ENCODE measurements around the gene CHTOP. TPM values are rescaled to one million over a fixed set of nuclear protein-coding genes. Genes with fewer than 3 reads are reported as not detected.

The CHTOP gene
- total RNA-seq, 2 donors from 2014 or later = 38.2 to 50.1 TPM

- H3K9me3 ChIP-seq = no peaks in the 10 kb centered on the region
- H3K36me3 ChIP-seq = peaks cover 16% of the 10 kb centered on the region
- H3K27ac ChIP-seq = peak overlapping the region; percentile 91 to 93
- H3K4me3 ChIP-seq = peak overlapping the region in 1 of 2 donors; percentile 38
- no peak for DNase-seq (ENCODE audit: low spot score)
- H3K27me3 ChIP-seq = no peaks in the 10 kb centered on the region
- no peak for TF ChIP-seq CTCF (IDR thresholded peaks at IDR 0.05)
- peaks cover 0 to 42% of the 10 kb centered on the region in 2 donors for H3K4me1 ChIP-seq
These were observed 26.5 kb upstream of the CHTOP start for GRCh38 chr1:153607381-153607780.

- peak overlapping the region; percentile 28 to 38 for H3K4me3 ChIP-seq
- H3K9me3 ChIP-seq = no peaks in the 10 kb centered on the region
- H3K4me1 ChIP-seq = peaks cover 0 to 45% of the 10 kb centered on the region in 2 donors
These were observed 25.7 kb upstream of the CHTOP start for GRCh38 chr1:153608089-153608682.

GRCh38 chr1:153608742-153609584, 24.9 kb upstream of the CHTOP start:
- Histone ChIP-seq H3K27me3 (no peaks in the 10 kb centered on the region), H3K4me3 (peak overlapping the region; percentile 28 to 38), H3K36me3 (peaks cover 16% of the 10 kb centered on the region), H3K9me3 (no peaks in the 10 kb centered on the region), H3K4me1 (peaks cover 0 to 49% of the 10 kb centered on the region in 2 donors), H3K27ac (peak overlapping the region; percentile 91 to 93)
- no peak for TF ChIP-seq CTCF (IDR thresholded peaks at IDR 0.05)
- DNase-seq (ENCODE audit: low spot score) = peak; percentile 91

More at GRCh38 chr1:153608089-153608682, 25.7 kb upstream of the CHTOP start:
- H3K36me3 ChIP-seq = peaks cover 16% of the 10 kb centered on the region
- no peak for DNase-seq (ENCODE audit: low spot score)
- H3K27ac ChIP-seq = peak overlapping the region; percentile 91 to 93
- TF ChIP-seq CTCF (IDR thresholded peaks at IDR 0.05) = no peak
- no peaks in the 10 kb centered on the region for H3K27me3 ChIP-seq

- Histone ChIP-seq H3K9me3 (no peaks in the 10 kb centered on the region), H3K27me3 (no peaks in the 10 kb centered on the region), H3K4me1 (peaks cover 0 to 49% of the 10 kb centered on the region in 2 donors), H3K27ac (peak overlapping the region; percentile 91 to 93), H3K4me3 (peak overlapping the region in 1 of 2 donors; percentile 38), H3K36me3 (peaks cover 16% of the 10 kb centered on the region)
- DNase-seq (ENCODE audit: low spot score) = no peak
- no peak for TF ChIP-seq CTCF (IDR thresholded peaks at IDR 0.05)
These were observed 24.3 kb upstream of the CHTOP start for GRCh38 chr1:153609585-153609907.

GRCh38 chr1:153610334-153610733, 23.5 kb upstream of the CHTOP start:
- Histone ChIP-seq H3K27ac (peak overlapping the region; percentile 91 to 93), H3K27me3 (no peaks in the 10 kb centered on the region), H3K9me3 (no peaks in the 10 kb centered on the region), H3K4me3 (no peak overlapping the region), H3K4me1 (peaks cover 0 to 49% of the 10 kb centered on the region in 2 donors), H3K36me3 (peaks cover 16% of the 10 kb centered on the region)
- no peak for DNase-seq (ENCODE audit: low spot score)
- no peak for TF ChIP-seq CTCF (IDR thresholded peaks at IDR 0.05)
